ENCODE results near the gene LY86. TPM values are rescaled to one million over a fixed set of nuclear protein-coding genes. Genes with fewer than 3 reads are reported as not detected.

The LY86 gene
- total RNA-seq, 2 donors from 2014 or later = 2.3 TPM; not detected in 1

- TF ChIP-seq POLR2A (IDR thresholded peaks at IDR 0.05) = no peak
- no peak for TF ChIP-seq CTCF (IDR thresholded peaks at IDR 0.05)
- H3K9me3 ChIP-seq = no peaks in the 10 kb centered on the region
- H3K36me3 ChIP-seq (replicated peaks in 1 of 2; ENCODE audit: insufficient read depth in 1 of 2, low read depth in 2 of 2) = no peaks in the 10 kb centered on the region
- H3K4me1 ChIP-seq = peaks cover 11% of the 10 kb centered on the region
- intact Hi-C loops (cut with DNase I) = no loop called here
- no peak overlapping the region for H3K4me3 ChIP-seq
- H3K27me3 ChIP-seq = peaks cover 0 to 4% of the 10 kb centered on the region in 2 donors
- H3K27ac ChIP-seq = no peak overlapping the region
- peak in 2 of 4 donors; percentile 25 to 29 for DNase-seq
- ATAC-seq = no peak
- 32 to 37% methylated on average over 2 of the region's 2 CpGs for WGBS, 2 donors
Observed at GRCh38 chr6:6631534-6632276, 43.2 kb downstream of the LY86 start.

GRCh38 chr6:6633898-6634734 lies 45.6 kb downstream of the LY86 start:
- no peaks in the 10 kb centered on the region for H3K9me3 ChIP-seq
- TF ChIP-seq POLR2A (IDR thresholded peaks at IDR 0.05) (no peak), CTCF (IDR thresholded peaks at IDR 0.05) (no peak)
- DNase-seq (no peak), ATAC-seq (no peak)
- H3K4me1 ChIP-seq = peaks cover 11% of the 10 kb centered on the region
- H3K4me3 ChIP-seq = no peak overlapping the region
- H3K27me3 ChIP-seq = peaks cover 0 to 4% of the 10 kb centered on the region in 2 donors
- intact Hi-C loops (cut with DNase I) = no loop called here
- H3K27ac ChIP-seq = no peak overlapping the region
- H3K36me3 ChIP-seq (replicated peaks in 1 of 2; ENCODE audit: insufficient read depth in 1 of 2, low read depth in 2 of 2) = no peaks in the 10 kb centered on the region
- WGBS, 2 donors = 73 to 81% methylated on average over 6 of the region's 6 CpGs

- H3K27ac ChIP-seq = no peak overlapping the region
- peaks cover 0 to 4% of the 10 kb centered on the region in 2 donors for H3K27me3 ChIP-seq
- ATAC-seq (no peak), DNase-seq (no peak)
- intact Hi-C loops (cut with DNase I) = no loop called here
- peaks cover 11% of the 10 kb centered on the region for H3K4me1 ChIP-seq
- WGBS, 2 donors = 89 to 92% methylated on average over 1 of the region's 1 CpG
- no peaks in the 10 kb centered on the region for H3K36me3 ChIP-seq (replicated peaks in 1 of 2; ENCODE audit: insufficient read depth in 1 of 2, low read depth in 2 of 2)
- no peak overlapping the region for H3K4me3 ChIP-seq
- no peak for TF ChIP-seq CTCF (IDR thresholded peaks at IDR 0.05)
- no peak for TF ChIP-seq POLR2A (IDR thresholded peaks at IDR 0.05)
- no peaks in the 10 kb centered on the region for H3K9me3 ChIP-seq
Observed at GRCh38 chr6:6634735-6635075, 46.2 kb downstream of the LY86 start.

GRCh38 chr6:6635291-6635690 lies 46.8 kb downstream of the LY86 start:
- H3K4me3 ChIP-seq = no peak overlapping the region
- no peak overlapping the region for H3K27ac ChIP-seq
- TF ChIP-seq CTCF (IDR thresholded peaks at IDR 0.05) (no peak), POLR2A (IDR thresholded peaks at IDR 0.05) (no peak)
- 86 to 91% methylated on average over 2 of the region's 2 CpGs for WGBS, 2 donors
- H3K36me3 ChIP-seq (replicated peaks in 1 of 2; ENCODE audit: insufficient read depth in 1 of 2, low read depth in 2 of 2) = no peaks in the 10 kb centered on the region
- DNase-seq (no peak), ATAC-seq (no peak)
- intact Hi-C loops (cut with DNase I) = no loop called here
- peaks cover 0 to 4% of the 10 kb centered on the region in 2 donors for H3K27me3 ChIP-seq
- H3K4me1 ChIP-seq = peaks cover 11% of the 10 kb centered on the region
- no peaks in the 10 kb centered on the region for H3K9me3 ChIP-seq
